ENCODE data around the gene EVL. TPM values are rescaled to one million over a fixed set of nuclear protein-coding genes. Genes with fewer than 3 reads are reported as not detected.
"Not testable (repeated sequence)": the region's sequence is repeated elsewhere in the genome, so short reads cannot be mapped to it uniquely, and the experiment has no call there.

Gene EVL
- total and polyA plus RNA-seq, 2 donors (not counting 3 experiments of a cell fraction or from before 2014, with no cell fraction given), result 34.6 to 62.5 TPM

DNA sequence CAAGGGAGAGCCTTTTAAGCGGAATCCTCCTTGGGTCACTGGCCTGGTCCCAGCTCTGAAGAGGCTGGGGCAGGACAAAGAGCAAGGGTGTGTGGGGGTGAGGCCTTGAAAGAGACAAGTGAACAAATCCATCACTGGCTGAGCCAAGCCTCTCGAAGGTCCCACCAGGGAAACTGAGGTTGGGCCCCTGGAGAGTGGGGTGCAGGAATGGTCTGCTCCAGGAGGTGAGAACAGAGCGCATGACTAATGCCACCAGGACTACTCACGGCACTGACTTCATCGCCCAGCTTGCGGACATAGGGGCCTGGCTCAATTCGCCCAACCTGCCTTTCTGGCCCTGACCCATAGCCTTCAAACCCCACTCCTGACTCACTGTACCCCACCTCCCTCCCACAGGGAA lies 113.5 kb downstream of the EVL start:
- Histone ChIP-seq H4K20me1 (replicated peaks; ENCODE audit: control insufficient read depth, extremely low read depth, insufficient read depth, low read length) (no peaks in the 10 kb centered on the region), H3K9me3 (replicated peaks; ENCODE audit: control insufficient read depth, insufficient read depth, low read length) (no peaks in the 10 kb centered on the region), H3K27ac (ENCODE audit: insufficient read depth, low read depth, low read length) (no peak overlapping the region), H3K4me1 (ENCODE audit: control insufficient read depth, extremely low read depth, insufficient read depth, low read length) (no peaks in the 10 kb centered on the region), H3K4me2 (ENCODE audit: insufficient read depth, low read length) (no peak overlapping the region), H3K9ac (replicated peaks; ENCODE audit: extremely low read depth, insufficient read depth, low read length) (no peak overlapping the region), H3K79me2 (ENCODE audit: control insufficient read depth, insufficient read depth, low read length) (no peaks in the 10 kb centered on the region), H3K36me3 (ENCODE audit: control insufficient read depth in 2 of 2, extremely low read depth in 1 of 2, insufficient read depth in 2 of 2, low read length in 2 of 2) (no peaks in the 10 kb centered on the region), H3K27me3 (ENCODE audit: control insufficient read depth in 2 of 2, insufficient read depth in 2 of 2, low read length in 2 of 2) (peaks cover 0 to 1% of the 10 kb centered on the region in 2 experiments), H2AFZ (ENCODE audit: low read depth, low read length) (no peak overlapping the region), H3K9me1 (replicated peaks; ENCODE audit: control insufficient read depth, extremely low read depth, insufficient read depth, low read length) (no peaks in the 10 kb centered on the region), H3K4me3 (replicated peaks in 1 of 3; ENCODE audit: insufficient read depth in 1 of 3, low read depth in 1 of 3, low read length in 3 of 3) (no peak overlapping the region)
- FAIRE-seq (no peak), DNase-seq (ENCODE audit: low read depth, low spot score) (no peak)
- intact Hi-C loops (cut with micrococcal nuclease) (no loop called here), dilution Hi-C loops (cut with MboI; ENCODE audit: extremely low pct_ligation_motif_present, low sequenced_read_pairs) (no loop called here)
- POLR2A ChIA-PET, result no interaction called here
- TF ChIP-seq FOS (IDR thresholded peaks at IDR 0.05; ENCODE audit: borderline replicate concordance, insufficient read depth, low read length), result no peak
- TF ChIP-seq, protein P1, sequence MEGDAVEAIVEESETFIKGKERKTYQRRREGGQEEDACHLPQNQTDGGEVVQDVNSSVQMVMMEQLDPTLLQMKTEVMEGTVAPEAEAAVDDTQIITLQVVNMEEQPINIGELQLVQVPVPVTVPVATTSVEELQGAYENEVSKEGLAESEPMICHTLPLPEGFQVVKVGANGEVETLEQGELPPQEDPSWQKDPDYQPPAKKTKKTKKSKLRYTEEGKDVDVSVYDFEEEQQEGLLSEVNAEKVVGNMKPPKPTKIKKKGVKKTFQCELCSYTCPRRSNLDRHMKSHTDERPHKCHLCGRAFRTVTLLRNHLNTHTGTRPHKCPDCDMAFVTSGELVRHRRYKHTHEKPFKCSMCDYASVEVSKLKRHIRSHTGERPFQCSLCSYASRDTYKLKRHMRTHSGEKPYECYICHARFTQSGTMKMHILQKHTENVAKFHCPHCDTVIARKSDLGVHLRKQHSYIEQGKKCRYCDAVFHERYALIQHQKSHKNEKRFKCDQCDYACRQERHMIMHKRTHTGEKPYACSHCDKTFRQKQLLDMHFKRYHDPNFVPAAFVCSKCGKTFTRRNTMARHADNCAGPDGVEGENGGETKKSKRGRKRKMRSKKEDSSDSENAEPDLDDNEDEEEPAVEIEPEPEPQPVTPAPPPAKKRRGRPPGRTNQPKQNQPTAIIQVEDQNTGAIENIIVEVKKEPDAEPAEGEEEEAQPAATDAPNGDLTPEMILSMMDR (IDR thresholded peaks at IDR 0.05; ENCODE audit: extremely low read depth in 1 of 2, insufficient read depth in 1 of 2, low read depth in 1 of 2, low read length in 2 of 2), result no peak
- TF ChIP-seq EZH2 (IDR thresholded peaks at IDR 0.05; ENCODE audit: borderline replicate concordance, low read depth, low read length, severe bottlenecking), result no peak
- no peak for TF ChIP-seq POLR2A (IDR thresholded peaks at IDR 0.05; ENCODE audit: low read depth, low read length)
- TF ChIP-seq JUN (IDR thresholded peaks at IDR 0.05; ENCODE audit: borderline replicate concordance, insufficient read depth, insufficient read length, low read depth), result no peak
- TF ChIP-seq GATA2 (IDR thresholded peaks at IDR 0.05; ENCODE audit: insufficient read depth, insufficient read length, low read depth, low read length), result no peak
- TF ChIP-seq, protein P2, sequence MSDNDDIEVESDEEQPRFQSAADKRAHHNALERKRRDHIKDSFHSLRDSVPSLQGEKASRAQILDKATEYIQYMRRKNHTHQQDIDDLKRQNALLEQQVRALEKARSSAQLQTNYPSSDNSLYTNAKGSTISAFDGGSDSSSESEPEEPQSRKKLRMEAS (IDR thresholded peaks at IDR 0.05; ENCODE audit: insufficient read depth, insufficient read length), result no peak
- no peak for TF ChIP-seq MYC (IDR thresholded peaks at IDR 0.05; ENCODE audit: low read depth, low read length)
- TF ChIP-seq POLR2AphosphoS5 (IDR thresholded peaks at IDR 0.05; ENCODE audit: insufficient read depth, low read depth, low read length), result no peak
- no TSS peak for BruUV-seq (replicated peaks)
- CTCF ChIA-PET, result no interaction called here

DNA sequence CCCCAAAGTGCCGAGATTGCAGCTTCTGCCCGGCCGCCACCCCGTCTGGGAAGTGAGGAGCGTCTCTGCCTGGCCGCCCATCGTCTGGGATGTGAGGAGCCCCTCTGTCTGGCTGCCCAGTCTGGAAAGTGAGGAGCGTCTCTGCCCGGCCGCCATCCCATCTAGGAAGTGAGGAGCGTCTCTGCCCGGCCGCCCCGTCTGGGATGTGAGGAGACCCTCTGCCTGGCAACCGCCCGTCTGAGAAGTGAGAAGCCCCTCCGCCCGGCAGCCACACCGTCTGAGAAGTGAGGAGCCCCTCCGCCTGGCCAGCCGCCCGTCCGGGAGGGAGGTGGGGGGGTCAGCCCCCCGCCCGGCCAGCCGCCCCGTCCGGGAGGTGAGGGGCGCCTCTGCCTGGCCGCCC lies 115.4 kb downstream of the EVL start:
- POLR2A ChIA-PET; H2AFZ ChIP-seq (ENCODE audit: low read depth, low read length); H3K4me1 ChIP-seq (ENCODE audit: control insufficient read depth, extremely low read depth, insufficient read depth, low read length); BruUV-seq (replicated peaks); DNase-seq (ENCODE audit: low read depth, low spot score); H3K4me3 ChIP-seq (replicated peaks in 1 of 3; ENCODE audit: insufficient read depth in 1 of 3, low read depth in 1 of 3, low read length in 3 of 3); H3K27ac ChIP-seq (ENCODE audit: insufficient read depth, low read depth, low read length); dilution Hi-C loops (cut with MboI; ENCODE audit: extremely low pct_ligation_motif_present, low sequenced_read_pairs); H3K9me3 ChIP-seq (replicated peaks; ENCODE audit: control insufficient read depth, insufficient read depth, low read length); H3K9me1 ChIP-seq (replicated peaks; ENCODE audit: control insufficient read depth, extremely low read depth, insufficient read depth, low read length); H3K79me2 ChIP-seq (ENCODE audit: control insufficient read depth, insufficient read depth, low read length); FAIRE-seq; H3K36me3 ChIP-seq (ENCODE audit: control insufficient read depth in 2 of 2, extremely low read depth in 1 of 2, insufficient read depth in 2 of 2, low read length in 2 of 2); intact Hi-C loops (cut with micrococcal nuclease); H3K4me2 ChIP-seq (ENCODE audit: insufficient read depth, low read length); H4K20me1 ChIP-seq (replicated peaks; ENCODE audit: control insufficient read depth, extremely low read depth, insufficient read depth, low read length); CTCF ChIA-PET; H3K9ac ChIP-seq (replicated peaks; ENCODE audit: extremely low read depth, insufficient read depth, low read length); H3K27me3 ChIP-seq (ENCODE audit: control insufficient read depth in 2 of 2, insufficient read depth in 2 of 2, low read length in 2 of 2): not testable (repeated sequence)

DNA sequence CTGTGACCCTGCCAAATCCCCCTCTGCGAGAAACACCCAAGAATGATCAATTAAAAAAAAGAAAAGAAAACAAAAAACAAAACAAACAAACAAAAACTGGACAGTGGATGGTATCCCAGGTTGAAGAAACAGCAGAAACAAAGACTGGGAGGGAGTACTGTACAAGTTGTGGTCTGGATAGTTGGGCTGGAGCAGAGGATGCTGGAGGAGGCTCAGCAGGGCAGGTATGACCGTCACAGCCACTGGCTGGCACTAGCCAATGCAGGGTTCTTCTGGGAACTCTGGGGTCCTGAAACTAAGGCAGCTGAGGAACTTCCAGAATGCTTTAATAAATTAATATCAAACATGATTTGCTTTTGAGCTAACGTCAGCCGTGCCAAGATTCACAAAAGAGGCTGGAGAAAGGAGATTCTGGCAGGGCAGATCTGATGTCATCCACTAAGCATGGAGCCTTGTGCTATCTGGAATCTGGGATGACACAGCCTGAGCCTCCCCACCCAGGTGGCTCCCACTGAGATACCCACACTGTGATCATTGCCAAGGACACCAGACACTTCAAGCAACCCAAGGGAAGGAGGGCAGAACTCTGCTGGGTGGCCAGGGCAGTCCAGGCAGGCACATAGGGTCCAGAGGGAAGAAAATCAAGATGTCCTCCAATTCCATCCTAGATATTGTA lies 116.8 kb downstream of the EVL start:
- H3K9me3 ChIP-seq (replicated peaks; ENCODE audit: control insufficient read depth, insufficient read depth, low read length); H3K9ac ChIP-seq (replicated peaks; ENCODE audit: extremely low read depth, insufficient read depth, low read length); intact Hi-C loops (cut with micrococcal nuclease); dilution Hi-C loops (cut with MboI; ENCODE audit: extremely low pct_ligation_motif_present, low sequenced_read_pairs); H3K9me1 ChIP-seq (replicated peaks; ENCODE audit: control insufficient read depth, extremely low read depth, insufficient read depth, low read length); H2AFZ ChIP-seq (ENCODE audit: low read depth, low read length); H3K79me2 ChIP-seq (ENCODE audit: control insufficient read depth, insufficient read depth, low read length); FAIRE-seq; H3K27ac ChIP-seq (ENCODE audit: insufficient read depth, low read depth, low read length); H3K36me3 ChIP-seq (ENCODE audit: control insufficient read depth in 2 of 2, extremely low read depth in 1 of 2, insufficient read depth in 2 of 2, low read length in 2 of 2); CTCF ChIA-PET; BruUV-seq (replicated peaks); H3K4me3 ChIP-seq (replicated peaks in 1 of 3; ENCODE audit: insufficient read depth in 1 of 3, low read depth in 1 of 3, low read length in 3 of 3); H4K20me1 ChIP-seq (replicated peaks; ENCODE audit: control insufficient read depth, extremely low read depth, insufficient read depth, low read length); POLR2A ChIA-PET; H3K4me1 ChIP-seq (ENCODE audit: control insufficient read depth, extremely low read depth, insufficient read depth, low read length); H3K4me2 ChIP-seq (ENCODE audit: insufficient read depth, low read length); H3K27me3 ChIP-seq (ENCODE audit: control insufficient read depth in 2 of 2, insufficient read depth in 2 of 2, low read length in 2 of 2); DNase-seq (ENCODE audit: low read depth, low spot score): not testable (repeated sequence)

Measured in endothelial cell of umbilical vein (primary cell).